Activated CD4-positive, alpha-beta T cell treated with anti-CD3 and anti-CD28 coated beads, Interleukin-2, Interleukin-4, amounts not matched to agents 100 ng/mL and 50 ng/mL, durations not matched to agents 16 hours and 8 hours (primary cell): ENCODE results near the gene GJA9.

Experiments
- DNase-seq: peaks from one replicate; pipeline ENCODE4 v3.0.0-alpha.2; 2020; ENCODE audit warnings: low spot score

The GJA9 gene

GRCh38 chr1:38831731-38832369 lies 49.5 kb downstream of the GJA9 start:
- DNase-seq, result no peak

GRCh38 chr1:38829368-38829767 lies 52.0 kb downstream of the GJA9 start:
- DNase-seq, result no peak

GRCh38 chr1:38827318-38827717 lies 54.1 kb downstream of the GJA9 start:
- no peak for DNase-seq

GRCh38 chr1:38826886-38827285 lies 54.5 kb downstream of the GJA9 start:
- no peak for DNase-seq

- no peak for DNase-seq
These were observed 55.1 kb downstream of the GJA9 start for GRCh38 chr1:38826262-38826661.
